SHP77 (cell line): ENCODE data around the gene AJM1.
"Not testable (repeated sequence)": the region's sequence is repeated elsewhere in the genome, so short reads cannot be mapped to it uniquely, and the experiment has no call there.

Experiments
- DNase-seq, 2 experiments: peaks; one replicate each; lab custom pipeline; 2025; lab: John Stamatoyannopoulos, UW

The AJM1 gene

GRCh38 chr9:136842380-136842948 lies at the start of gene AJM1:
AJM1 (plus strand) TSS chr9:136842478; CDS start chr9:136844415, 1,937 bp downstream.
- DNase-seq: peak; percentile 70 to 73

- no peak for DNase-seq
Measured at GRCh38 chr9:136793086-136793946, 49.0 kb upstream of the AJM1 start.

- DNase-seq: no peak
Measured at GRCh38 chr9:136794281-136794999, 47.8 kb upstream of the AJM1 start.

- DNase-seq: no peak
Measured at GRCh38 chr9:136795000-136795348, 47.3 kb upstream of the AJM1 start.

GRCh38 chr9:136796238-136796774 lies 46.0 kb upstream of the AJM1 start, which contains the start of gene CCDC183:
CCDC183 (plus strand) TSS chr9:136796338; CDS start chr9:136796398, 60 bp downstream.
- DNase-seq: no peak

GRCh38 chr9:136796775-136797347 lies 45.4 kb upstream of the AJM1 start:
- not testable (repeated sequence) for DNase-seq

GRCh38 chr9:136798708-136799078 lies 43.6 kb upstream of the AJM1 start:
- DNase-seq: no peak

- DNase-seq: peak; percentile 42 to 75
Measured at GRCh38 chr9:136799079-136799853, 43.0 kb upstream of the AJM1 start.

GRCh38 chr9:136799854-136800657 lies 42.2 kb upstream of the AJM1 start:
- peak; percentile 89 to 96 for DNase-seq

- no peak for DNase-seq
Measured at GRCh38 chr9:136802321-136802720, 40.0 kb upstream of the AJM1 start.

GRCh38 chr9:136803009-136803550 lies 39.2 kb upstream of the AJM1 start:
- not testable (repeated sequence) for DNase-seq

- no peak for DNase-seq
Measured at GRCh38 chr9:136803551-136804508, 38.4 kb upstream of the AJM1 start.

- DNase-seq: peak in 1 of 2 experiments; percentile 23
Measured at GRCh38 chr9:136804509-136805206, 37.6 kb upstream of the AJM1 start.

GRCh38 chr9:136805207-136805740 lies 37.0 kb upstream of the AJM1 start:
- no peak for DNase-seq

- DNase-seq: no peak
Measured at GRCh38 chr9:136806067-136806466, 36.2 kb upstream of the AJM1 start.

GRCh38 chr9:136806631-136807201 lies 35.6 kb upstream of the AJM1 start:
- DNase-seq: no peak

- peak; percentile 71 to 73 for DNase-seq
Measured at GRCh38 chr9:136807281-136808074, 34.8 kb upstream of the AJM1 start, which contains the start of gene RABL6. RABL6 (plus strand) TSS chr9:136807948; CDS start chr9:136808197, 249 bp downstream.
